GM19043 (cell line): ENCODE measurements around the gene HSPA9.

ENCODE experiments used
- ATAC-seq: cut with Tn5 transposase; IDR thresholded peaks from one replicate; pipeline ENCODE4 v1.9.1; 2021; ENCODE audit warnings: low read depth; ENCODE audit not compliant: unreplicated experiment

HSPA9 gene

GRCh38 chr5:138565100-138565821 is 9.9 kb downstream of the HSPA9 start:
- no peak for ATAC-seq

- no peak for ATAC-seq
These were observed 11.0 kb downstream of the HSPA9 start for GRCh38 chr5:138564242-138564641.

DNA sequence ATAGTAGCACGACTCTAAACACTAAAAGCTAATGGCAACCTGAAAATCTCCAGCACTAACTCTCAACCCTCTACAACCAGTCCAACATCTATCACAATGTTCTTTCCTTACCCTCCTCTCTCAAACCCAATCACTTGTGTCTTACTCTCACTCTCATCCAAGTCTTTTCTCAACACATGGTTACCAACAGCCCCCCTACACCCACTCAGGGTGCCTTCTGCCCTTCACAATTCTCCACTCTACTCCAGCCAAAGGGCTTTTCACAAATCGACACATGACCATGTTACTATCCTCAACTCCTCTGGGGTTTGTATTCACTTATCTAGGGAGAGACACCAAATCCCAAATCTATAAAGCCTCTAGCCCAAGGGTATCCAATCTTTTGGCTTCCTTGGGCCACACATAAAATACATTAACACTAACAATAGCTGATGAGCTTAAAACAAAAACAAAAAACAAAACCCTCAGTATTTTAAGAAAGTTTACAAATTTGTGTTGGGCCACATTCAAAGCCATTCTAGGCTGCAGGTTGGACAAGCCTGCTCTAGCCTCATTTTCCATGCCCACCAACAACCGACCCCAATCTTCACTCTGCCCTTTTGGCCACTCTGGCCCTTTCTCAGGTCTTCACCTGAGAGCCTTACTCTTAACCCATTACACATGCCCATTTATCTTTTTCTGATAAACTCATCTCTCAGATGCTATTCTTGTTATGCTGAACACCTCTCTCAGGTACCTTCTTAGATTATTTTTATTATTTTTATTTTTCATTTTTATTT is 11.7 kb downstream of the HSPA9 start:
- ATAC-seq: no peak

DNA sequence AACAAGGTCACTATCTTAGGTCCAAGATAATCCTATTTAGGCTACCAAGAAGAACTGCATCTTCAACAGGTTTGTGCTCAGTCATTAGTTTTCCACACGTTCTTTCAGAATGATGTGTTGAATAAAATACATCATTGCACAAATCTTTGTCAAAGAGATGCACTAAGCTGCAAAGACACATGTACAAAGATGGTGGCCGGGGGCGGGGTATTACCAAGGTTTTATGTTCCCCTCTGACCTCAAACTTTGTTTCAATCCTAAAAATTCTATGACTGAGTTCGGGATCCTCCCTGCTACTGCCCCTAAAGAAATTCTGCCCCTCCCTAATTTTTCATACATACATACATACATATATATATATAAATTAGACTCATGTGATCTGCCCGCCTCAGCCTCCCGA is 14.2 kb downstream of the HSPA9 start:
- ATAC-seq: no peak

DNA sequence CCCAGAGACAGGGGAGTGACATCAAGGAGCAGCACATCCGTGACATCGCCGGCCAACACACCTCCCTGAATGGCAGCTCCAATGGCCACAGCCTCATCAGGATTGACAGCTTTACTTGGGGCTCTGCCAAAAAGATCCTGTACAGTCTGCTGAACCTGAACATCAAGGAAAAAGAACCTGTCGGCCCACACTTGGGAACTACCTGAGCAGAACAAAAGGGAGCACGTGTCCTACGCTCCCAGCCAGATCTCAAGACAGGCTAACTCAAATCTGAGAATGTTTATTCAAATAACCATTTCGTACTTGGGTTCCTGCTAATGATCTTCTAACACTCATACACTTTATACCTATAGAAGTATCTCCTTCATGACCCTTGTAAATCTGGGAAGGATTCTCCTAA is 15.3 kb downstream of the HSPA9 start:
- no peak for ATAC-seq

GRCh38 chr5:138557677-138558076 is 17.5 kb downstream of the HSPA9 start:
- no peak for ATAC-seq

- ATAC-seq: no peak
These were observed 21.1 kb downstream of the HSPA9 start for GRCh38 chr5:138554143-138554542.

DNA sequence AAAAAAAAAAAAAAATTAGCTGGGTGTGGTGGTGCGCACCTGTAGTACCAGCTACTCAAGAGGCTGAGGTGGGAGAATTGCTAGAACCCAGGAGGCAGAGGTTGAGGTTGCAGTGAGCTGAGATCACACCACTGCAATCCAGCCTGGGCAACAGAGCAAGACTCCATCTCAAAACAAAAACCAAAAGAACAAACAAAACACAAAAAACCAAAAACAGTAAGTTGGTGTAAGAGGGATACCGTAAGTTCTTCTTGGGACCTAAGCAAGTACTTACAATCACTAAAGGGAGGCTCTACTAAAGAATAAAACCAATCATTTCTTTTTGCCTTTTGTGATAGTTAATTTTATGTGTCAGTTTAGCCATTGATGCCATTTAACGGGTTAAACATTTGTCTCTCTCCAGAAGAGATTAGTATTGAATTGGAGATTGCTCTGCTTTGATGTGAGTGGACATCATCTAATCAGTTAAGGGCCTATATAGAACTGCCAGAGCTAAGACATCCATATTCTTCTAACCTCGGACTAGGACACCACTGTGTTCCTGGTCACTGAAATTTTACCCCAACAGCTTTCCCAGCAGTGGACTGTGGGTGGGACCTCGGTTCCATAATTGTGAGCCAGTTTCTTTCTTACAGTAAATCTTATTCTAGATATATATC is 21.6 kb downstream of the HSPA9 start:
- ATAC-seq: no peak

DNA sequence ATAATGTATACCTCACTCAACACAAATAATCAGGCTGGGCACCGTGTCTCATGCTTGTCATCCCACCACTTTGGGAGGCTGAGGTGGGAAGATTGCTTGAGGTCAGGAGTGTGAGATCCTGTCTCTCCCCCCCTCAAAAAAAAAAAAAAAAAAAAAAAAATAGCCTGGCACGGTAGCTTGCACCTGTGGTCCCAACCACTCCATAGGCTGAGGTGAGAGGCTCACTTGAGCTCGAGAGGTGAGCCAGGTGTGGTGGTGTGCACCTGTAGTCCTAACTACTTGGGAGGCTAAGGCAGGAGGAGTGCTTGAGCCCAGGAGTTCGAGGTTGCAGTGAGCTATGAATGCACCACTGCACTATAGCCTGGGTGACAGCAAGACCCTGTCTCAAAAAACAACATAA is 22.5 kb downstream of the HSPA9 start:
- no peak for ATAC-seq

DNA sequence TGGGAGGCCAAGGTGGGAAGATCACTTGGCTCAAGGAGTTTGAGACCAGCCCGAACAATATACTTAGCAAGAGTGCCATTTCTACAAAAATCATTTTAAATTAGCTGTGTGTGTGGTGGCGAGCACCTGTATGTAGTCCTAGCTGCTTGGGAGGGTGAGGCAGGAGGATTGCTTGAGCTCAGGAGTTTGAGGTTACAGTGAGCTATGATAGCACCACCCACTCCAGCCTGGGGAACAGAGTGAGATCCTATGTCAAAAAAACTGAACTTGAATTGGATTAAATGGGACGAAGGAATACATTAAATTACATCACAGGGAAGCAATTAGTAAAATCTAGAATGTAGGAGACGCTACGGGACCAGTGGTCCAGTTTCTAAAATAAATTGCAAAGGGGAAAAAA is 25.8 kb downstream of the HSPA9 start:
- no peak for ATAC-seq

DNA sequence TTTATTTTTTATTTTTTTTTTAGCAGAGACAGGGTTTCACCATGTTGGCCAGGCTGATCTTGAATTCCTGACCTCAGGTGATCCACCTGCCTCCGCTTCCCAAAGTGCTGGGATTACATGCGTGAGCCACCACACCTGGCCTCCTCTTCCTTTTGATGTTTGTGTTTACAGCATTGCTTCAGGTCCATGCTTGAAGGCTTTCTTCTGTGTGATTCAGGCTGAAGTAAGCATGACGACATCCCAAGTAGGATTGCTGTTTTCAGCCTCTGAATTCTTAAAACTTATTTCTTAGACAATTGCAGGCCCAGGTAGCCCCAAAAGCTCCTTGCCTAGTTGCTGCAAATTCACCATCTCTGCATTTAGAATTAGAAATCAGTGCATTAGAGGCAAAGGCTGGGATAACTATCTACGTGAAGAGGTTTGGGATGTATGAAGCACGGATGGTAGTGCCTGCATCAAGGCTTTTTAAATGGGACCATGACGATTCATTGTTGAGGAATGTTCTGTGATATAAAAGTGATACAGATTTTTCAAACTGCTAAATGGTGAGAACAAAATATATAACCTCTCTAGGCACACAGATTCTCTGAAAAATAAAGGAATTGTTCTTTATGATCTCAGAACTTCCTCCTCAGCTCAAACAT is 29.2 kb downstream of the HSPA9 start:
- no peak for ATAC-seq

DNA sequence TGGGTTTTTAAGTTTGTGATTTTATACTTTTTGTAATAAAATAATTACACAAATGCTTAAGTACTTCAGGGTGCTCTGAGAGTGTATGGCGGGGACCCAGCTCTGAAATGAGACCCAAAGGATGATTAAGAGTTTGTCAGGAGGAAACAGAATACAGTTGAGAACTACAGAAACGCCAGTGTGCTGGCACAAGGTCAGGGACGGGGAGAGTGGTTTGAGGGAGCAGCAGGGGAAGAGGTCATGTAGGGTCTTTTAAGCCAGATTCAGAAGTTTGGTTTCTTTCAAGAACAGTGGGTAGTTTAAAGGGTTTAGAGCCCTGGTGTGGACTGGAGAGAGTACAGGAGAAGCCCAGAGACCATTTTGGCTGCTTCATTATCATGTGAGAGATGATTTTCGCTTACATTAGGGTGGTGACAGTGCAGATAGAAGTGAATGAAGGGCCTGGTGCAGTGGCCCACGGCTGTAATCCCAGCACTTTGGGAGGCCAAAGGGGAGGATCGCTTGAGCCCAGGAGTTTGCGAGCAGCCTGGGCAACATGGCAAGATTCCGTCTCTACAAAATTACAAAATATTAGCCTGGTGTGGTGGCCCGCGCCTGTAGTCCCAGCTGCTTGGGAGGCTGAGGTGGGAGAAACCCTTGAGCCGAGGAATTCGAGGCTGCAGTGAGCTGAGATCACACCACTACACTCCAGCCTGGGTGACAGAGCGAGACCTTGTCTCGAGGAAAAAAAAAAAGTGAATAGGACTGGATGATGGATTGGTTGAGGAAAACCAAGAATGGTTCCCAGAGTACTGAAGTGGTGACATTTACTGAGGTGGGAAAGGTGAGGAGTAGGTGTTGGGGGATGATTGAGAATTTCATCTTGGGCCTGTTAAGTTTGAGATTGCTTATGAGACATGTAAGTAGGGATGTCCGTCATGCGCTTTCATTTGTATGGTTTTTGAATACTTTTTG is 30.7 kb downstream of the HSPA9 start:
- ATAC-seq: no peak

GRCh38 chr5:138543730-138544104 is 31.5 kb downstream of the HSPA9 start:
- ATAC-seq: peak; percentile 33

GRCh38 chr5:138542956-138543729 is 32.1 kb downstream of the HSPA9 start, which contains the start of gene ETF1:
Gene ETF1, minus strand, starts transcription at chr5:138543236. Its CDS starts 318 bp downstream, at chr5:138542918.
- peak; percentile 91 for ATAC-seq

DNA sequence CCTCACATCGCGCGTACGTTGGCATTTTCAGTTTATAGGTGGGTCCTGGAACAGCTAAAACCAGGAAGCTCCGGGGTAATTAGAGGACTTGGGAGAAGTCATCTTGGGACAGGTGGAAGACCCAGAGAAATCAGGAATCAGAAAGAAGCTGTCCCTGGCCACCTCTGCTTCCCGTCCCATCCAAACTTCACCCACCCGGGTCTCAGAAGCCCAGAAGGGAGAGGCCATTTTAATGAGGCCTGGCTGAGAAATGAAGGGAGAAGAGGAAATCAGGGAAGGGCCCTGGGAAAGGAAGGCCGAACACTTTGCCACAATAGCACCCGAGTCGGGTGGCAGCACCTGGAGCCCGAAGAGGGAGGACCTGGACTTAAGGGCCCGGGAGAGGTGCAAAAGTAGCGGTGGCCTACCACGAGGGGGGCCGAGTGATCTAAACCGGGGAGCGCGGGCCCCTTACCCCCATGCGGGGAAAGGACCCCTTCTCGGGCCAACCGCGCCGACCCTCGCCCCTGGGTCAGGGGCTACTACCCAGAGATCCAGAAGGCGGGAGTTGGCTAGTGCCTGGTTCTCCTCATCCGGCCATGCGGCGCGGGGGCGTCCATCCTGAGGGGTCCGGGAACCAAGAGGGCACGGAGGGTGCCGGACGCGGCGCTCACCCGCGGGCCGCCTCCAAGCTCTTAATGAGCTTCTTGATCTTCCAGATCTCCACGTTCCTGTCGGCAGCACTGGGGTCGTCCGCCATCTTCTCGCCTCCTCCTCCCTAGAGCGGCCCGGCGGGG is 32.8 kb downstream of the HSPA9 start:
- no peak for ATAC-seq

DNA sequence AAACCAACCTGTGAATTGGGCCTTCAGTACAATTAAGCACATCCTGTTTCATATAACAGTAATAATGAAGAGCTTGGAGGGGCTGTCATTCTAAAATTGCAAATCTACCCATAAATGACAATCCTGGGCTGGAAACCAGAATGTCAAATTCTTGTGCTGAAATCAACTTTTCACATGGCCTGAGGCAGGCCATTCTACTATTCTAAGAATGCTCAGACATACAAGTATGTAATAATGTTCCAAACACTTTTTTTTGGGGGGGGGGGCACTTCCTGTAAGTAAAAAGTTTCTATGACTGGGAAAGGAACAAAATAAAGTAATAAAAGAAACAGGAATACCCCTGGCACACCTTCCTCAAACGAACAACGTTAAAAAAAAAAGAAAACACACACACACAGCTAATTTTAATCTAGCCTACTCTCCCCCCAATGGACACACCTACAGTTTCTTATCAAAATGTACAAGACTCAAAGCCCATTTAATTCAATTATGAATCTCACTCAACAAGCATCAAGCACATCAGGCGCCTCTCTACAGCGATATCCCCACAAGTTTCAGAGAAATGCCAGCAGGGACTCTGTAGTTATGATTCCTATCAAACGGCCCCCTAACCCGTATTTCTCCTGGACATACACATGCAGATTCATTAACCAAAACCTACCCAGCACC is 33.6 kb downstream of the HSPA9 start:
- ATAC-seq: no peak

- no peak for ATAC-seq
These were observed 35.4 kb downstream of the HSPA9 start for GRCh38 chr5:138539791-138540190.
